HG02884 (cell line): ENCODE measurements around the gene MIOS.
"Not testable (repeated sequence)": the region's sequence is repeated elsewhere in the genome, so short reads cannot be mapped to it uniquely, and the experiment has no call there.

Experiments used
- ATAC-seq: cut with Tn5 transposase; IDR thresholded peaks from one replicate; pipeline ENCODE4 v1.9.1; 2021; ENCODE audit warnings: mild to moderate bottlenecking, moderate library complexity; ENCODE audit not compliant: unreplicated experiment

MIOS gene

DNA sequence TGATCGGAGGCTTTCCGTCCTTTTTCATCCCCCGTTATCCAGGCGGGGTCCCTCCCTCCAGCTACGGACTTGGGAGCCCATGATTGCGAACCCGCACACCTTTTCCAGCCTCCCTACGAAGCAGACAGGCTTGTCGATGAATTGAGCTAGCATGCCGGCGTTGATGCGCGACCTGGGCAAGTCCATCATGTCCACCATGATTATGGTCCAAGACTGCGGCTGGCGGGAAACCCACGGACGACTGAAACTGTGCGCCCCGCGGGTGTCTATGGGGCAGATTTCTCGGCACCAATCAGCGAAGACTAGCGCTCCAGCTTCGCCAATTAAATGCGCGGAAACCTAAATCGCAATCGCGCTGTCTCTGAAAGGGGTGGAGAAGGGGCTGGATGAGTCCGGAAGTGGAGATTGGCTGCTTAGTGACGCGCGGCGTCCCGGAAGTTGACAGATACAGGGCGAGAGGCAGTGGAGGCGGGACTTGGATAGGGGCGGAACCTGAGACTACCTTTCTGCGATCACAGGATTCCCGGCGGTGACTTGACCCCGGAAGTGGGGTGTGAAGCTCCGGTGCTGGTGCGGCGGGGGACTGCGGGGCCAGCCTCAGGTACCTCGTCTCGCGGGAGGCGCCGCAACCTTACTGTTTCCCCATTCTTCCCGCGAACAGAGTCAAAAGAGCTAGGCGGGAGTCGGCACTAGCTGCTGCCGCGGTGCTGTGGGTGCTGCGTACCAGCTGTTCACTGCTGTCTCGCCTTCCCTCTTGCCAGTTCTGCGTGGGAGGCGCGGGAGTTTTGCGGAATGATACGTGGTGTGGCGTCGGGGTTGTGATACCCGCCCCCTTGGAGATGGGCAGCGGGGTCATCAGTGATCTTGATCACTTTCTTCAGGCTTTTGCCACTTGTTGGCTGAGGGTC is 73.8 kb downstream of the MIOS start, which contains the start of gene UMAD1:
Gene UMAD1, plus strand, starts transcription at position 532 of the 908 bp plus-strand sequence. CDS start 32,620 bp downstream, outside the sequence.
- ATAC-seq = peak; percentile 91

DNA sequence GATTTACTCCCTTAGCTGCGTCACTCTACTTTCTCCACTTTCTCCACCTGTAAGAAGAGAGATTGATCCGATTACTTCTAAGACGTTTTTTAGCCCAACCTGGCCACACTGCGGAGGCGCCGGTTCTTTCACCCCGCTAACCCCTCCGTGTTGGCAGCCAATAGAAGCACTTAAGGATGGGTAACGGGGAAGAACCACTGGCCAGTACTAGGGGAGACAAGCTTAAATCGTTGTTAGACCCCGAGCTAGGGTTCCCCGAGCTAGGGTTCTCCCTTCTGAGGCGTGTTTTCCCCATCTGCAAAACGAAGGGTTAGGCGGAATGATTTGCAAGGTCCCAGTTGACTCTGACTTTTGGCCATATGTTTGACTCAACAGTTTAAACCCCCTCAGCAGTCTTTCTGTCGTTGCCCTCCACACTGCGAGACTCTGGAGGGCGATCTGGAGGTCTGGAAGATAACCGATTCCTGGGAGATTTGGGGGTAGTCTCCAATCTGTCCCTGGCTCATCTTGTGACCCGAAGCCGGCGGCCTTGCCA is 74.5 kb downstream of the MIOS start:
- peak; percentile 8 for ATAC-seq

DNA sequence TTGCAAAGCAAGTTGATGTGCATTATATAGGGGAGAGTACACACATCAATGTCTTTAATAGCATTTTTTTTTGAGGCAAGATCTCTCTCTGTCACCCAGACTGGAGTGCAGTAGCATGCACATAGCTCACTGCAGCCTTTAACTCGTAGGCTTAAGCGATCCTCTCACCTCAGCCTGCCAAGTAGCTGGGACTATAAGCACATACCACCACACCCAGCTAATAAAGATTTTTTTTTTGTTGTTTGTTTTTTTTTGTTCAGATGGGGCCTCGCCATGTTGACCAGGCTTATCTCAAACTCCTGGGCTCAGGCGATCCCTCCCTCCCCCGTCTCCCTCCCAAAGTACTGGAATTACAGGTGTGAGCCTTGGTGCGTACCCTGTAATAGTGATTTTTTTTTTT is 75.4 kb downstream of the MIOS start:
- ATAC-seq = no peak

DNA sequence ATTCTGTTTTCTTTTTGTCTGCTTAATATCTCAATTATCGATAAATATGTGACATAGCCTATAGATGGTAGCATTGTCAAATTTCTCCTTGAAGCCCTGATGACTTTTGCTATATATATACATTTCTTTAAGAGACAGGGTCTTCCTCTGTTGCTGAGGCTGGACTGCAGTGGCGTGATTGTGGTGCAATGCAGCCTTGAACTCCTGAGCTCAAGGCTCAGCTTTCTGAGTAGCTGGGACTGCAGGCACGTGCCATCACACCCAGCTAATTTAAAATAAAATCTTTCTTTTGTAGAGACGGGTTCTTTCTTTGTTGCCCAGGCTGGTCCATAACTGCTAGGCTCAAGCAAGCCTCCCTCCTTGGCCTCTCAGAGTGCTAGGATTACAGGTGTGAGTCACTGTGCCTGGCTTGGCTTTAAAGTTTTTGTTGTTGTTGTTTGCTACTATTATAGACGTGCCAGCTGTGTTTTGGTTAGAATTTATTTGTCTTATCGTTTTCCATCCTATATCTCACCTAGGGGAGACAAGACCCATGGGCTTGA is 80.9 kb downstream of the MIOS start:
- ATAC-seq = no peak

DNA sequence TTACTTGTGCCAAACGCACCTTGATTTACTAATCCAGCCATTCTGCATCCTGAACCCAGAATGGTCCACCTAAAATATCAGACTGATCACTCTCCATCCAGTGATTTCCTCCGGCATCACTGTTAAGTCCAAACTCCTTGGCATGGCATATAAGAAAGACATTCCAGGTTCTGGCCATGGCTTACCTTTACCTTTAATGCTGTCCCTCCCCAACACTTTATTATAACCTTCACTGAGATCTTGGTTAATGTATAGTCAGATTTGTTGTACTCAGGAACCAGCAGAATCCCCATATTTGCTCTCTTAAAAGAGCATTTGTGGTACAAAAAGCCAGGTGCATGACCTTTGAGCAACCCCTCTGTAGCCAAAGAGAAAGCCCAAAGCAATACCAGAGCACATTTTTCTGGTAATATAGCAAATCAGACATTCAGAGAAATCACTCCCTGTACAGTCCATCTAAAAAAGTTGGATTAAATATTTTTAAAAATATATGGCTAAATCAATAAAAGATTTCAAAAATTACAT is 84.1 kb downstream of the MIOS start:
- no peak for ATAC-seq

DNA sequence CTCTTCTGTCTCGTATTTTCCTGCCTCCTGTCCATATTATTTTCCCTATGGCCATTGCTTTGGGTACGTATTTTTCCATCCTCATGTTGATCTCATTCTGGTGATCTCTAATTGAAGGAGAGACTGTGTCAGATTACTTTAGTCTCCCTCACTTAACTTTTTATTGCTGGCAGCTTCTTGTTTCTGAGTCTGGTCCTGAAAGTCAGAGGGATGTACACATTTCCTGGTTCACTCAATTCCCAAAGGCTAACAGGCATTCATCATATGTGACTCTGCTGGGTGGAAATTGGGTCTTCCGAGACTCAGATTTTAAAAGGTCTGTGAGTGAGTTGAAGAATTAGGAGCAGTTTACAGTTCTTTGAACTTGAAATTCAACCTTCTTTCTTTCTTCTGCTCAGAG is 84.8 kb downstream of the MIOS start:
- ATAC-seq = no peak

DNA sequence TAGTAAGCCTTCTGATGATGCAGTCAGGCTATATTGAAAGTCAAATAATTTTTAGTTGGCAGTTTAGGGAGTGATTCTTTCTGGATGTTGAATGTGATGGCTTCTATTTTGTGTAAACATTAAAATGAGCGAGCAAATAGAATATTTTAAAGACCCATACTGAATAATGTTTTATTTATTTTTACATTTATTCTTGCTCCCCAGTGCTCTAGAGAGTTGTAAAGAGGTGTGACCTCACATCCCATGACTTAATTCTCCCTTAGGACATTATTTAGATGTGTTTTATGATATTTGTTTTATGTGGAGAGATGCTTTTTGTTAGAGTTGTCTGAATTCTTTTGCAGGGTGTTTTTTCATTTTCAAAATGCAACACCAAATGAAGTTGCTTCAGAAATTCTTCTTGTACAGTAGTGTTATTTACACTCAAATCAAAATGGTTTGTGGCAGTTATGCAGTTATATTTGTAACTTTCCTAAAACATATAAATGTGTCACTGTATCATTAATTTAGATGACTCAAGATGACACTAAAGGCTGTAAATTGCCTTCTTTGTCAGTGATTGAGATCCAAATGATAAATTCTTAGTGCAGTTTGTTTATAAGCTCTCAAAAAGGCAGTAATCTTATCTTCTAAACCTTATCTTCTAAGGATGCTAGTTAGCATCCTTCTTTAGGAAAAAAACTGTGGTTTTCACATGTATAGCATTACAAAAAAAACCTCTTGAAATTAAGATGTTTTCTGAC is 86.3 kb downstream of the MIOS start:
- ATAC-seq = no peak

DNA sequence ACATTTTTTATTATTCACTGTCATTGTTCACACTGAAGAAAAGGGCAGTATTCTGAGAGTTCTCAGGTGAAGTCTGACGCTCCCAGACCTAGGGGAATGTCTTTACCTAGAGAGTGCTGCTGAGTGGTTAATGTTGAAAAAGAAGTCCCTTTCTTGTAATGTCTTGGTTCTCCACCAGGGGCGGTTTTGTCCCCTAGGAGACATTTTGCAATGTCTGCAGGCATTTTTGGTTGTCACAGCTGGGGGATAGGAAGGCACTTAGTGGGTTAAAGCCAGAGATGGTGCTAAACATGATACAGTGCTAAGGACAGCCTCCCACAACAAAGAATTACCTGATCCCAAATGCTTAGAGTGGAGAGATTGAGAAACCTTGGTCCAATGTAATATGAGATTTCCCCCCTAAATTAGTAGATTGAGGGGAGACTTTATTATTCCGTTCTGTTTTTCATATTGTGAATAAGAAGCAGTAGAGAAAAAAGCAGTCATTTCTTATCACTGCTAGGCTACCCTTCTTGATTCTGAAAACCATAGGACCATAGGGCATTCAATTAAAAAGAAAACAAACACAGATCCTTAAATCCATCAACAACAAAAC is 87.0 kb downstream of the MIOS start:
- no peak for ATAC-seq

DNA sequence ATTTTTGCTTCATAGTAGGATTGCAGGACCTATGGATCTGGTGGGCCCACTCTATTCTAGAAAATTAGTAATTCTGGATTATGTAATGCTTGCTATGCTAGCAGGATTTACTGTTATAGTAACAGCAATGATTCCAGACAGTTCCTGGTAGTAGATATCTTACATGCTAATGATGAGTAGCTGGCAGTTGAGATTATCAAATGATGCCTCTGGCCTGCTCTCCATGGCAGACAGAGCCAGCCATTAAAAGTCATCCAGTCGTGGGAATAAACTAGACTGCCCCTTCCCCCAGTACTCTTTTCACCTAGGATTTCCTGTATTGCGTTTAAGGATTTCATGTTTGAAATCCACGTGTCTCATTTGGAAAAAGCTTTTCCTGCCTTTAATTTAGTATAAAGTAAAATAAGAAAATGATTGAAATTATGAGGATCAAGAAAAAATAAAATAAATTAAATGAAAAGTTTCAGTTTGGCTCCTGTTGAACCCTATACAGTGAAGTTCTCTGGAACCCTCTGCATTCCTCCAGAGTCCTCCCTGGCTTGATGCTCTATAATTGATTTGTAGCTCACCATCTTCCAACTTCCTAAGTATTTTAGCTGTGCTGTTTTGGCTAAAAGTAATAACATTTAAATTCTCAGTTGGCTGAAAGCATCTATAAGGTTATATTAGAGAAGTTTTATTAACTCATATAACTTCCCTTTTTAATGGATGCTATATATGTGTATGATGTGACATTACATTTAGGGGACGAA is 88.5 kb downstream of the MIOS start:
- no peak for ATAC-seq

DNA sequence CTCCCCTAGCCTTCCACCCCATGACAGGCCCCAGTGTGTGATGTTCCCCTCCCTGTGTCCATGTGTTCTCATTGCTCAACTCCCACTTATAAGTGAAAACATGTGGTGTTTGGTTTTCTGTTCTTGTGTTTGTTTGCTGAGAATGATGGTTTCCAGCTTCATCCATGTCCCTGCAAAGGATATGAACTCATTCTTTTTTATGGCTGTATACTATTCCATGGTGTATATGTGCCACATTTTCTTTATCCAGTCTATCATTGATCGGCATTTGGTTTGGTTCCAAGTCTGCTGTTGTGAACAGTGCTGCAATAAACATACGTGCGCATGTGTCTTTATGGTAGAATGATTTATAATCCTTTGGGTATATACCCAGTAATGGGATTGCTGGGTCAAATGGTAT is 89.8 kb downstream of the MIOS start:
- ATAC-seq = not testable (repeated sequence)
